CD4-positive, alpha-beta T cell treated with Interleukin-1 beta for 1 hour (primary cell): ENCODE measurements around the gene LRRC37A3.
"Not testable (repeated sequence)": the region's sequence is repeated elsewhere in the genome, so short reads cannot be mapped to it uniquely, and the experiment has no call there.

Experiments used
- DNase-seq, 2 donors: peaks; one replicate each; pipeline ENCODE4 v3.0.0-alpha.2; 2020 to 2022

LRRC37A3 gene

DNA sequence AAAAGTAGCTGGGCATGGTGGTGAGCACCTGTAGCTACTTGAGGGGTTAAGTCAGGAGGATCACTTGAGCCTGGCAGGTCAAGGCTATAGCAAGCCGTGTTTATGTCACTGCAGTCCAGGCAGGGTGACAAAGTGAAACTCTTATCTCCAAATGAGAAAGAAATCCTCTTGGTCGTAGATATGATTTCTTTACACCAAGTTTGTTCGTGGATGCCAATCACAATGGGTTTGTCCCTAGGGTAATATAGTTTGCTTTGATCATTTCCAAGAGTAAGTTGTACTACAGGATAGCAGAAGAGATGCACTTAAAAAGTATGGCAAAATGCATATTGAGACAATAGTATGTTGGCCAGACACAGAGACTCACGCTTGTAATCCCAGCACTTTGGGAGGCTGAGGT is 6.0 kb upstream of the LRRC37A3 start:
- not testable (repeated sequence) for DNase-seq

DNA sequence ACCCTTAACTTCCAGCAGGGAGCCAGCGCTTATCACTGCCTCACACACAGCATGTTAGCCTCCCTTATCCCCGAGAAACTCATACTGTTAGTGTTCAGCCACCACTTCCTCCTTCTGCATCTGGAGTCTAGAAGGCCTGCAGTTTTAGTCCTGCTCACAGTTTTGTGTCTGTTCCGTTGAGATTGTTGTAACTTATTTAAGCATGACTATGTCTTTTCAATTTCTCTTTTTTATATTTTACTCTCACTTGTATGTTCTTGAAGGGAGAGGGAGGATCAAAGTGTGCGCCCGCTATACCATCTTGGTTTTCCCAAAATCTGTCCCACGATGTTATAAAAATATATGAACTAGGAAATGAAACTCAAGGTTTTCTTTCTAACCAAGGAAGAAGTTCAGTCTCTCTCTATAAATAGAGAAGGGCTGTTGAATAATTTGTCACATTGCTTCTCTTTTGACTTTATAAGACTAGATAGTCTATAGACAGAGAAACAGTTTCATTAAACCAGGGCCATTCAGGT is 3.8 kb upstream of the LRRC37A3 start:
- DNase-seq = peak in 1 of 2 donors; percentile 22

DNA sequence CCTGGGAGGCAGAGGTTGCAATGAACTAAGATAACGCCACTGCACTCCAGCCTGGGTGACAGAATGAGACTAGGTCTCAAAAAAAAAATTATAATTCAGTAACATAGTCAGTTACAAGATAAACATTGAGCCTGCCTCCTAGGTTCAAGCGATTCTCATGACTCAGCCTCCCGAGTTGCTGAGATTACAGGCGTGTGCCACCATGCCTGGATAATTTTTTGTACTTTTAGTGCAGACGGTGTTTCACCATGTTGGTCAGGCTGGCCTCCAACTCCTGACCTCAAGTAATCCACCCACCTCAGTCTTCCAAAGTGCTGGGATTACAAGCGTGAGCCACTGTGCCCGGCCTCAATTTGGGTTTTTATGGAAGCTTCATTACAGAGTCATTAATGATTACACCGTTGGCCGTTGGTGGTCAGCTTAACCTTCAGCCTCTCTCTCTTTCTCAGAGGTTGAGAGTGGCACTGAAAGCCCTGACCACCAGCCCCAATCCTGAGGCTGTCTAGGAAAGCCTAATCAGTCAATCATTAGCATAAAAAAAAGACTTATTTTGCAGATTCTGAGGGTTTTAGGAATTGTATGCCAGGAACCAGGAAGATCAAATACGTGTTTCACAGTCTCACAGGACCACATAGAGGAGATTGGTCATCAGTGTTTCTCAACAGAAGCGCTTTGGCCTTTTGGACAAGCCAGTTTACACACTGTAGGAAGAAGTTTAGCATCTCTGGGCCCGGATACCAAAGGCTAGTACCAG is 1.3 kb upstream of the LRRC37A3 start:
- DNase-seq = no peak

DNA sequence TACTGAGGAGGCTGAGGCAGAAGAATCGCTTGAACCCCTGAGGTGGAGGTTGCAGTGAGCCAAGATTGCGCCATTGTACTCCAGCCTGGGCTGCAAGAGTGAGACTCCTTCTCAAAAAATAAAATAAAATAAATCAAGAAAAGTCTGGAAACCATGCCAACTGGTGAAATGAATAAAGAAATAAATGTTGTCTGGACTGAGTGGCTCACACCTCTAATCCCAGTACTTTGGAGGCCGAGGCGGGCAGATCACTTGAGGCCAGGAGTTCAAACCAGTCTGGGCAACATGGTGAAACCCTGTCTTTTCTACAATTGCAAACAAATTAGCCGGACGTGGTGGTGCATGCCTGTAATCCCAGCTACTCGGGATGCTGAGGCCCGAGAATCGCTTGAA is 744 bp upstream of the LRRC37A3 start:
- DNase-seq = no peak

DNA sequence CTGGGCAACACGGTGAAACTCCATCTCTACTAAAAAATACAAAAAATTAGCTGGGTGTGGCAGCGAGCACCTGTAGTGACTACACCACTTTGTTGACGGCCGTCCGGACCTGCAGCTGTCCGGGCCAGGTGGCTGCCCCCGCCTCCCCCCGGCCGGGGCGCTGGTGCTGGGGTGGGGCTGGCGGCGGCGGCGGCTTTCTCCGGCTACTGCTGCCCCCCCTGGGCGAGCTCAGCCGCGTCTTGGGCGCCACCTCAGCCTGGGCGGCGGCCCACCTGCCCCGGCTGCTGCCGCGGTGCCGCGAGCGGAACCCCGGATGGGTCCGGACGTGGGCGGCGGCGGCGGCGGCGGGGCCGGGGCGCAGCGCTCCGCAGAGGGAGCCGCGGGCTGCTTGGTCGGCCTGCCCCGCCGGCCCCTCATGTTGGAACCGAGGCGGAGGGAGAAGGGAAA is 413 bp downstream of the LRRC37A3 start:
- DNase-seq = peak in 1 of 2 donors; percentile 76

DNA sequence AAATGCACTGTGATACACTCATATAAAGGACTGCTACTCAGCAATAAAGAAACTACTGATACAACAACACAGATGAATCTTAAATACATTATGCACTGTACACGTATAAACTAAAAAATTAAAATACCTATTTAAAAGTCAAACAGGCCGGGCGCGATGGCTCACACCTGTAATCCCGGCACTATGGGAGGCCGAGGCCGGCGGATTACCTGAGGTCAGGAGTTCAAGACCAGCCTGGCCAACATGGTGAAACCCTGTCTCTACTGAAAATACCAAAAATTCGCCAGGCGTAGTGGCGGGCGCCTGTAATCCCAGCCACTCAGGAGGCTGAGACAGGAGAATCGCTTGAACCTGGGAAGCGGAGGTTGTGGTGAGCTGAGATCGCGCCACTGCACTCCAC is 1.7 kb downstream of the LRRC37A3 start:
- DNase-seq = not testable (repeated sequence)

DNA sequence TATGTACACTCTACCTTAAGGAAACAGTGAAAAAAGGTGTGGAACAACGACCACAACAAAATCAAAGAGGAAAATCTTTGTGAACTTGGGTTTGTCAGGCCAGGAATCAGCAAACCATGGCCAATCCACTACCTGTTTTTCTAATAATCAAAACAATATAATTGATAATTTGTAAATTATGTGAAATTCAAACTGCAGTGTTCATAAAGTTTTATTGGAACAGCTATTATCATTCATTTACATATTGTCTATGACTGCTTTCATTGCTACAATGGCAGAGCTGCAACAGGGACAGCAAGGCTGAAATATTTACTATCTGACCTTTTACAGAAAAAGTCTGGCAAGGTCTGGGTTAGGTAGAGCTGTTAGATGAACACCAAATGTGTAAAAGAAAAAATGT is 4.0 kb downstream of the LRRC37A3 start:
- DNase-seq = not testable (repeated sequence)

DNA sequence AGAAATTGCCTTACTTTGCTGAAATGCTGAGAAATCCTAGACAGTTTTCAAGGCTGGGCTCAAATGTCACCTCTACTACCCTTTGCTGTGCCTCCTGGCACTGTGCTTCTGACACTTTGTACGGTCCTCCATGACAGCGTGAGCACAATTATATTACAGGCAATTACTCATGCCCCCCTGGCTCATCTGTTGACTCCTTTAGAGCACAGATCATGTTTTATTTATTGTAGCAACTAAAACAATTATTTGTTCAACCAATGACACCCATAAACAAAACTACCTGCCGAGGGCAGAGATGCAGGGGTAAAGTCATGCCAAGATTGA is 9.1 kb downstream of the LRRC37A3 start:
- DNase-seq = not testable (repeated sequence)

DNA sequence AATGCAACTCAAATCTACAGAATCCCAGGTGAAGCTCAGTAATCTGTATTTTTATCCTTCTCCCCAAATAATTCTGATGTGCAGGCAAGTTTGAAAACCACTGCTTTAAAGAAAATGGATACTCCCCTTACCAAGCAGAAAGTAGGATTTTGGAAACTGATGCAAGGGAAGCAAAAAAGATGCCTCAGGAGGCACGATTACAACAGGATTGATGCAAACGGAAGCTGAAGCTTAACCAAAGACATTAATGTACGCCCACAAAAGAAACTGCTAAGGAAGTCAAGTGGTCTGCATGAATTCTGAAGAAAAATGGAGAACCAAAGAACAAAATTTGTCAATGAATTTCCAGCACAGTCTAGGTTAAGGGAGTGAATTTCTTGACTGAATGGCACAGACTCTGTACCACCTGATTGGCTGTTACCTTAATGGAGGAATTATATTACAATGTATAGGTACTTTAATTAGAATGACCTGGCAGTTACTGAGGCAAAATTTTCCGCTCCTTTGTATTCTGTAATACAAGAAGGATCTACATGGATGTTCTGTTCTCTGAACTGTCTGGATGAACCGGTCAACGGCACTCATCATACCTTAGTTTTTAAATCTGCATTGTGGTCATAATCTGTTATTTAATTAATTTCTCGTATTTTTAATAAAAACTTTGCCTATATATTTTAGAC is 9.6 kb downstream of the LRRC37A3 start:
- not testable (repeated sequence) for DNase-seq

DNA sequence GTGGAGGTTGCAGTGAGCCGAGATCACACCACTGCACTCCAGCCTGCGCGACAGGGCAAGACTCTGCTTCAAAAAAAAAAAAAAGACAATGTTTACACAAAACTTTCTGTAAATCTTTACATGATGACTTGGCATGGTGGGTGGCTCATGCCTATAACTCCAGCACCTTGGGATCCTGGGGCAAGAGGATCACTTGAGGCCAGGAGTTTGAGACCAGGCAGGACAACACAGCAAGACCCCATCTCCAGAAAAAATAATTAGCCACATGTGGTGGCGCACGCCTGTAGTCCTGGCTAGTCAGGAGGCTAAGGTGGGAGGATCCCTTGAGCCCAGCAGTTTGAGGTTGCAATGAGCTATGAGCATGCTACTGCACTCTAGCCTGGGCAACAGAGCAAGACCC is 15.2 kb downstream of the LRRC37A3 start:
- DNase-seq = not testable (repeated sequence)

DNA sequence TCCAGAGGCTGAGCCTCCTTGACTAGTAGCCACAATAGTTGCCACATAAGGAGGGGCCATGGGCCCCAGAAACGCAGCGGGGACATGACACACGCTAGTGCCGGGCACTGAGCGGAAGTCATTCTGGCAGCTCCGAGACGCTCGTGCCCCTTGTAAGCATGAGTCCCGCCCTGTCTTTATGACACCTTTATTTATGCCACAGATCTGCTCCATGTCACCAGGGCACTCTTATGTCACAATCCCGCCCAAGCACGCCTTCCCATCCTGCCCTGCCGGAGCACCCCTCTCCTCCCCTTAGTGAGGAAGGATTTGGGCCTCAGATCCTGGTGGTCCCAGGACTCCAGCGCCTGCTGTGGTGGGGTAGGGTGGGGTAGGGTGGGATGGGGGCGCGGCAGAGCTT is 22.1 kb downstream of the LRRC37A3 start:
- not testable (repeated sequence) for DNase-seq

DNA sequence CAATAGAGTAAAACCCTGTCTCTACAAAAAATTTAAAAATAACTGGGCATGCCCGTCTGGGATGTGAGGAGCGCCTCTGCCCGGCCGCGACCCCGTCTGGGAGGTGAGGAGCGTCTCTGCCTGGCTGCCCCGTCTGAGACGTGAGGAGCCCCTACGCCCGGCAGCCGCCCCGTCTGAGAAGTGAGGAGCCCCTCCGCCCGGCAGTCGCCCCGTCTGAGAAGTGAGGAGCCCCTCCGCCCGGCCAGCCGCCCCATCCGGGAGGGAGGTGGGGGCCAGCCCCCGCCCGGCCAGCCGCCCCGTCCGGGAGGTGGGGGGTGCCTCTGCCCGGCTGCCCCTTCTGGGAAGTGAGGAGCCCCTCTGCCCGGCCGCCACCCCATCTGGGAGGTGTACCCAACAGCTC is 45.1 kb downstream of the LRRC37A3 start:
- DNase-seq = not testable (repeated sequence)

DNA sequence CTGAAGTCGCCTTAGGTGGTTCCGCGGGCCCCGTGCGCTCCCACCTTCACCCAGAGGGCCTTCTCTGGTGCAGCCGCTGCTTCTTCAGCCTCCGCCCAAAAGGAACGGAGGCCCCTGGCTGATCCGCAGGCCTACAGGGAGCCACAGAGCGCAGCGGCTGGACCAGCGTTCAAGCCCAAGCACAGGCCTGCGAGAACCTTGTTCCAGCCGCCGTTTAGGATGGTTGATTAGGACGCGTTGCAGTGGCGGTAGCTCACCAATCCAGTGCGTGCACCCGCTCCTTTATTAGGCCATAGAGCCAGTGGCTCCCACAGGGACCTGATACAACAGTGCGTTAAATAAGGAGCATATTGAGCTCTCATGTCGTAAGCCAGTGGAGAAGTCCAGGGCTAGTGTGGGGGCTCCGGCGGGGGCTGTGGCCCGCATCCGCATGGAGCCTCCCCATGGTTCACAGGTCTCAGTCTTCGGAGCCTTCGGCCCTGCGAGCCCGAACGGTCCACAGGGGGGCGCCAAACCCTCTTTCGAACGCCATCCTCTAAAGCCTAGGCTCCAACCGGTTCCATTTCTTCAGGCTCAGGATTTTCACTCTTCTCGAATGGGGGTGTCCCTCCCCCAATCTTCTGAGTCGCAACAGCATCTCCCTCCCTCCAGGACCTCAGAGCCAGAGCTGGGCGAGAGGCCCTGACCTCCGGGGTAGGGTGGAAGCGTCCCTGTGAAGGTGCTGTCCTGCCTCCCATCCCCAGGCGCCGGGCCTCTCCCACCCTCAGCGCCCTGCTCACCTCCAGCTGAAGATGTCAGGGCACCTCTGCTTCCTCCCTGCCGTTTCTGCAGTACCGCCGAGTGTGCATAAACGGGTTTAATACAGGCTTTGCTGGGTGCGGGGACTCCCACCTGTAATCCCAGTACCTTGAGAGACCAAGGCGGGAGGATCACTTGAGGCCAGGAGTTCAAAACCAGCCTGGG is 71.5 kb downstream of the LRRC37A3 start:
- DNase-seq = peak; percentile 65 to 71

DNA sequence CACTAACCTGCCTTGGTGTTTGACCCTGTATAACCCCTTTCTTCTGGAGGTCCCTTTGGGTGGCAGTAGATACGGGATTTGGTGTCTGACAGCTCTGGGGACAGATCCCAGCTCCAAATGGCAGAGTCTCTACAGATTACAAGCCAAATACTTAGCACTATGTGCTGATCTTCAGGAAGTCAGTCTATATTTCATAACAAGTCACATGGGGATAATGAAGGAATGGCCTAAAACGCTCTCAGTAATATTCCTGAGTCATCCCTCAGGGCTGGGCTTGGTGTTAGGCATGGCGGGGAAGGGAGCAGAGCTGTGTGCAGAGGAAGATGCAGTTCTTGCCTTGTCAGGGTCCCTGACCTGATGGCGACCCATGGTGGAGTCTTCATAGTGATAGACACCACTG is 72.4 kb downstream of the LRRC37A3 start:
- peak in 1 of 2 donors; percentile 17 for DNase-seq

DNA sequence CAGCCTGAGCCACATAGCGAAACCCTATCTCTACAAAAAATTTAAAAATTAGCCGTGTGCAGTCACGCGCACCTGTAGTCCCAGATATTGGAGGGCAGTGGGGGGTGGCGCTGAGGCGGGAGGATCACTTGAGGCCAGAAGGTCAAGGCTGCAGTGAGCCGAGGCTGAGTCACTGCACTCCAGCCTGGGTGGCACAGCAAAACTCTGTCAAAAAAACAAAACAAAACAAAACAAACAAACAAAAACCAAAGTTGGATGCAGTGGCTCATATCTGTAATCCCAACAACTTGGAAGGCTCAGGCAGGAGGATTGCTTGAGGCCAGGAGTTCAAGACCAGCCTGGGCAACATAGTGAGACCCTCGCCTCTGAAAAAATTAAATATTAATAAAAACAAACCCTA is 75.4 kb downstream of the LRRC37A3 start:
- DNase-seq = not testable (repeated sequence)

DNA sequence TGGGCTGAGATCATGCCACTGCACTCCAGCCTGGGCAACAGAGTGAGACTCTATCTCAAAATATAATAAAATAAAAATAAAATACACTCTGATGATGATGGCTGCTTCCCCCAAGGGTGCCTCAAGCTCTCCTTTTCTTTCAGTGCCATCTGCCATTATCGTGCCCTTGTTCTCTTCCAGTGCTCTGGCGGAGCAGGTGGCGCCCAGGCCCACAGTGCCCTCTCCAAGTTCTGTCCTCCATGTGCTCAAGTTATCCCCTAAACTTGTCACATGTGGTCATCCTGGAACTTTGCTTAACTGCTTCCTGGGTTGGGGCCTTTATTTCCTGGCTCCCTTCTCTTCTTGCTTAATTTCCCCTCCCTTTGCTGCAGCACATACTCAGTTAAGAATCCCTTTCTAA is 76.4 kb downstream of the LRRC37A3 start:
- DNase-seq = not testable (repeated sequence)

DNA sequence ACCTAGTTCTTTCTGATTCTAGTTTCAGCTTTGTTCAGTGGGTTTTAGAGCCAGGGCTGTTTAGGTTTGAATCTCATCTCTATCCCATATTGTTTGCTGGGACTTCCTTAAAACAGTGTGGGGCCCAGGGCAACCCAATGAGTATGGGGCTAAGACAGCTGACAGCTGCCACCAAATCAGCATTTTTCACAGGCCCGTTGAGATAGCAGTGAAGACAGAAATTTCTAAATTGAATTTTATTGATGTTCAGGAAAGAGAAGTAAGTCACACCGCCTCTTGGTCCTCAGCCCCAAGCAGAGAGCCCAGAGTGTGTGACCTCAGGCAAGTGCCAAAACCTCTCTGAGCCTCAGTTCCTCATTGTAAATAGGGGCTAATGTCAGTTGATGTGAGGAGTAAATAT is 78.3 kb downstream of the LRRC37A3 start:
- DNase-seq = peak in 1 of 2 donors; percentile 12

DNA sequence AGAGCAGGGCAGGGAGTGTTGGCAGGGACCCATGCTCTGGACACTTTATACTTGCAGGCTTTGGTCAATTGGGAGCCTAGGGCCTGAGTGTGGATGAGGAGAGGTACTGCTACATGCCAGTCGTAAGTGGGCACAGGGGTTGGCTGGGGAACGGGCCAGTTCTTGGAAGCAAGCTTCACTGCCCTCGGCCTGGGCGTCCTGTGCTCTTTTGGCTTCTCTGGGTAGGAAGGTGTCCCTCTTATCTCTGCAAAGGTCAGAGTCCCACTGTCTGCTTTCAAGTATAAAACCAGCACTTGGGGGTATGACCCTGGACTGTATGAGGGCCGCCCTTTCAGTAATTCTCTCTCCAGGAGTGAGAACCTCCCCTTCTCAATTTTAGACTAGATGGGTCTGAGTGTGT is 80.8 kb downstream of the LRRC37A3 start:
- not testable (repeated sequence) for DNase-seq

DNA sequence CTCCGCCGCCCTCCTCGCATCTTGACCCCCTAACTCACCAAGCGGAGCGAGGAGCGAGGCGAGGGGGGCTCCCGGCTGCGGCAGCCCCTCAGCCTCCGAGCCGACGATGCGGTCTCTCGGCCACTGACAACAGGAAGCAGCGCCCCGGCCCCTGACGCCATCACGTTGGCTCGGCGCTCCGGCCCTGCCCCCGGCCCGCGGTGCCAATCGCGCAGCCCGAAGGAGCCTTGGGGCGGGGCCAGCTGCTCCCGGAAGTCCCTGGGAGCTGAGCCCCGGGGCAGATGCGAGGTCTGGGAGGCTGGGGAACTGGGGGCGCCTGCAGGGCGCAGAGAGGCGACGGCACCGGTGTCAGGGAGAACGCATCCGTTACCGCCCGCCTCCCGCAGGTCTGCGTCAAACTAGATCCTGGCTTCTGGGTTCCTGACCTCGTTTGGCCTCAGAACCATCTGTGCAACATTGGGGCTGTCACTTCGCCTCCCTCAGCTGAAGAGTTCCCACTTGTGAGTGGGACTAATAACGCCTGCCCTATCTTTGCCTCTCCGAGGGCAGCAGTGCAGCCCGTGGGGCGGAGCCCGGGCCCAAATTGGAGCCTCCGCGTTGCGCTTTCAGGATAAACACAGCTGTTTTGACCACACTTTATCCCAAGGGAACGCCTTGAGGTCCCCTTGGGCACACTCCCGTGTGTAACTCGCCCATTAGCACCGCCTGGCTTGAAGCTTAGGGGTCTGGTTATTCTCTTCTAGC is 82.1 kb downstream of the LRRC37A3 start:
- DNase-seq = peak; percentile 88 to 89

DNA sequence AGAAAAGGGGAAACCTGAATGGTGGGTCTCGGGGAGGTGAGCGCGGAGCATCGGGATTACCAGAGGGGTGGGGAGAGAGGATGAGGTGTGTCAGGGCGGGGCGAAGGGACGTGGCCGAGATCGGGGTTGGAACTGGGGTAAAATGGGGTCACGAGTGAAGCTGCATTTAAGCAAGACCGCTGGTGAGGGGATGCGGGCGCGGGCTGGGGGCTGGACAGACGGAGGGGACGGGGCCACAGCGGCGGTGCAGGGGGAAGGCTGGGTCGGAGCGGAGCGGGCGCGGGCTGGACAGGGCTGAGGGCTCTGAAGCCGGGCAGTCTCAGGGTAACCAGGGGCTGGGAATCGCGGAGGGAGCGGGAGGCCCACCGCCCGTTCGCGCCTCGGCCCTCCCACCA is 82.7 kb downstream of the LRRC37A3 start:
- peak; percentile 36 to 37 for DNase-seq

DNA sequence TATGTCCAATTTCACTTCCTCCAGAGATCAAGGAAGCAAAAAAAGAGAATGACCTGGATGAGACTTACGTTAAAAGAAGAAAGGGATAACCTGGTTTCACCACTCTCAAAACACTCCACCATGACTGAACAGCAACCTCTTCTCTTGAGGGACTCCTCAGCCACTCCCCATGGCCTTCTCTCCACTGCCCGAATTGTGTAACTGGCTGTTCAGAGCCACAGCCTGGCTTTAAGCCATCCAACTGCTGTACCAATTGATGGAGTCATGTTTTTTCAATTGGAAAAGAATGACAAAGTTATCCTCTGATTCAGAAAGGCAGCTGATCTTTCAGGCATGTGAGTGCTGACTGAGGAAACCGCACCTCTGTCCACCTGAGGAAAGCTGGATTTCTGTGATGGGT is 85.2 kb downstream of the LRRC37A3 start:
- DNase-seq = not testable (repeated sequence)

DNA sequence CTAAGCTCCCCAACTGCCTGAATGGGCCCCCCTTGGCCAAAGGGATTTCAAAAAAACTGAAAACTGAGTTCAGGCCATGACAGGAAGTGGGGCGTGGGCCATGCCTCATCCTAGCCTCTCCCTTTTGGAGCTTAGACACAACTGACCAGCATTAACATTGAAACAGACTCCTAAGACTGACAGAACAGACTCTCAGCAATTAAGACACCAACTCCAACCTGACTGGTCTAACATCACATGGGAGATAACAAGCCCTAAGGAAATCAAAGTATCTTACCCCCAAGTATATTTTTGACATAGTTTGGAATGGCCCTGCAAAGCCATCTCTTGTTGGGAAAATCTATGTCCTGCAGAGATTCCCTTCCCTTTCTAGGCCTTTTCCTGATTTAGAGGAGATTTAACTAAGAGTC is 88.6 kb downstream of the LRRC37A3 start:
- not testable (repeated sequence) for DNase-seq
